Measurements from ENCODE around the gene NABP2.
A peak's percentile ranks its signal among the peaks of the same experiment; 100 is the strongest.
"Not testable (repeated sequence)": the region's sequence is repeated elsewhere in the genome, so short reads cannot be mapped to it uniquely, and the experiment has no call there.

NABP2 gene

GRCh38 chr12:56243731-56244181 is 19.6 kb downstream of the NABP2 start:
- DNase-seq (ENCODE audit: low read depth in 3 of 3, low spot score in 1 of 3) = no peak

- no peak for DNase-seq (ENCODE audit: low read depth in 3 of 3, low spot score in 1 of 3)
Observed at GRCh38 chr12:56244494-56244893, 20.4 kb downstream of the NABP2 start.

- DNase-seq (ENCODE audit: low read depth in 3 of 3, low spot score in 1 of 3) = no peak
Observed at GRCh38 chr12:56247923-56248322, 23.8 kb downstream of the NABP2 start.

GRCh38 chr12:56248711-56249110 is 24.6 kb downstream of the NABP2 start:
- no peak for DNase-seq (ENCODE audit: low read depth in 3 of 3, low spot score in 1 of 3)

- DNase-seq (ENCODE audit: low read depth in 3 of 3, low spot score in 1 of 3) = no peak
Observed at GRCh38 chr12:56252649-56253048, 28.5 kb downstream of the NABP2 start.

GRCh38 chr12:56253091-56253490 is 28.9 kb downstream of the NABP2 start:
- no peak for DNase-seq (ENCODE audit: low read depth in 3 of 3, low spot score in 1 of 3)

- DNase-seq (ENCODE audit: low read depth in 3 of 3, low spot score in 1 of 3) = no peak
Observed at GRCh38 chr12:56255671-56256070, 31.5 kb downstream of the NABP2 start.

GRCh38 chr12:56256326-56256960 is 32.3 kb downstream of the NABP2 start:
- DNase-seq (ENCODE audit: low read depth in 3 of 3, low spot score in 1 of 3) = no peak

- DNase-seq (ENCODE audit: low read depth in 3 of 3, low spot score in 1 of 3) = no peak
Observed at GRCh38 chr12:56257071-56257470, 32.9 kb downstream of the NABP2 start.

- no peak for DNase-seq (ENCODE audit: low read depth in 3 of 3, low spot score in 1 of 3)
Observed at GRCh38 chr12:56257491-56258067, 33.4 kb downstream of the NABP2 start.

- peak; percentile 34 to 74 (median 55) for DNase-seq (ENCODE audit: low read depth in 3 of 3, low spot score in 1 of 3)
Observed at GRCh38 chr12:56258068-56258819, 34.1 kb downstream of the NABP2 start, which contains the start of gene ANKRD52. ANKRD52 (minus strand) TSS chr12:56258384; CDS start chr12:56258269, 115 bp downstream.

GRCh38 chr12:56258820-56259183 is 34.7 kb downstream of the NABP2 start:
- DNase-seq (ENCODE audit: low read depth in 3 of 3, low spot score in 1 of 3) = no peak

GRCh38 chr12:56260380-56260779 is 36.2 kb downstream of the NABP2 start:
- no peak for DNase-seq (ENCODE audit: low read depth in 3 of 3, low spot score in 1 of 3)

- DNase-seq (ENCODE audit: low read depth in 3 of 3, low spot score in 1 of 3) = no peak
Observed at GRCh38 chr12:56260921-56261320, 36.8 kb downstream of the NABP2 start.

GRCh38 chr12:56261503-56262232 is 37.5 kb downstream of the NABP2 start:
- no peak for DNase-seq (ENCODE audit: low read depth in 3 of 3, low spot score in 1 of 3)

GRCh38 chr12:56262955-56263354 is 38.8 kb downstream of the NABP2 start:
- DNase-seq (ENCODE audit: low read depth in 3 of 3, low spot score in 1 of 3) = not testable (repeated sequence)

- DNase-seq (ENCODE audit: low read depth in 3 of 3, low spot score in 1 of 3) = not testable (repeated sequence)
Observed at GRCh38 chr12:56266068-56266692, 42.0 kb downstream of the NABP2 start.

GRCh38 chr12:56266693-56267442 is 42.7 kb downstream of the NABP2 start, which contains the start of gene COQ10A:
COQ10A (plus strand) TSS chr12:56266942; CDS start chr12:56267119, 177 bp downstream.
- DNase-seq (ENCODE audit: low read depth in 3 of 3, low spot score in 1 of 3) = peak; percentile 68 to 77 (median 68)

- DNase-seq (ENCODE audit: low read depth in 3 of 3, low spot score in 1 of 3) = no peak
Observed at GRCh38 chr12:56267443-56268071, 43.4 kb downstream of the NABP2 start.

- DNase-seq (ENCODE audit: low read depth in 3 of 3, low spot score in 1 of 3) = no peak
Observed at GRCh38 chr12:56271031-56271430, 46.9 kb downstream of the NABP2 start.

Data from stimulated activated CD4-positive, alpha-beta T cell treated with anti-CD3 and anti-CD28 coated beads, TNF-alpha, amount 100 ng/mL, for 1 hour (primary cell).